IMR-90 (cell line): Measurements from ENCODE around the gene SOCS3. TPM values are rescaled to one million over a fixed set of nuclear protein-coding genes. Genes with fewer than 3 reads are reported as not detected.

Experiments
- ATAC-seq: fragments of 200-7000 bp; cut with Tn5 transposase; 2 replicates; pipeline ENCODE4 v1.9.1; 2020; ENCODE audit warnings: low read depth, mild to moderate bottlenecking, moderate library complexity
- BruUV-seq: library from RNA; stranded (reverse); fragments of 400-500 nt; replicated peaks from 2 replicates; lab custom pipeline; 2021; lab: Mats Ljungman, UMichigan
- CTCF ChIA-PET: fragments of 300-600 bp; formaldehyde crosslinking; extraction: SDS; loops from one replicate; lab custom pipeline; 2021; ENCODE audit warnings: antibody characterized with exemption; lab: Yijun Ruan, JAX
- POLR2A ChIA-PET: fragments of 300-600 bp; sonication (Branson Sonifier 250); formaldehyde crosslinking; loops from one replicate; lab custom pipeline; 2022; ENCODE audit warnings: antibody characterized with exemption; ENCODE audit not compliant: unreplicated experiment; lab: Charles Lee
- DNase-seq: peaks from one replicate; pipeline ENCODE4 v3.0.0; 2013
- H2AFZ ChIP-seq: replicated peaks from 2 replicates; pipeline ENCODE3; 2013; ENCODE audit warnings: low read length, mild to moderate bottlenecking; ENCODE audit not compliant: poor library complexity
- H2AK5ac ChIP-seq: 2 replicates; pipeline ENCODE4 v1.6.1; 2013; ENCODE audit warnings: low read depth, low read length, inconsistent platforms
- H2AK9ac ChIP-seq: replicated peaks from 2 replicates; pipeline ENCODE3; 2013; ENCODE audit warnings: mild to moderate bottlenecking, low read depth, low read length, moderate library complexity; ENCODE audit not compliant: poor library complexity
- H2BK120ac ChIP-seq: 2 replicates; pipeline ENCODE4 v1.6.1; 2013; ENCODE audit warnings: low read depth, low read length, inconsistent platforms
- H2BK15ac ChIP-seq: 3 replicates; pipeline ENCODE4 v1.6.1; 2013; ENCODE audit warnings: low read depth, low read length, inconsistent platforms
- H2BK20ac ChIP-seq: 2 replicates; pipeline ENCODE4 v1.6.1; 2013; ENCODE audit warnings: low read depth, mild to moderate bottlenecking, inconsistent platforms, low read length, moderate library complexity
- H2BK5ac ChIP-seq: 2 replicates; pipeline ENCODE4 v1.6.1; 2013; ENCODE audit warnings: mild to moderate bottlenecking, low read depth, low read length, inconsistent platforms; ENCODE audit not compliant: poor library complexity, severe bottlenecking
- H3K14ac ChIP-seq: replicated peaks from 2 replicates; pipeline ENCODE4 v1.6.1; 2013; ENCODE audit warnings: low read depth, low read length, inconsistent platforms
- H3K18ac ChIP-seq: 2 replicates; pipeline ENCODE4 v1.6.1; 2013; ENCODE audit warnings: low read depth, low read length, control low read depth
- H3K23ac ChIP-seq: 2 replicates; pipeline ENCODE4 v1.6.1; 2013; ENCODE audit warnings: low read depth, low read length, inconsistent platforms
- H3K27ac ChIP-seq: 2 replicates; pipeline ENCODE4 v1.5.1; 2013; ENCODE audit warnings: mild to moderate bottlenecking, control low read depth, low read length; ENCODE audit not compliant: insufficient read depth
- H3K27me3 ChIP-seq: 2 replicates; pipeline ENCODE4 v1.6.1; 2013; ENCODE audit warnings: low read length; ENCODE audit not compliant: control insufficient read depth, insufficient read depth
- H3K36me3 ChIP-seq: 2 replicates; pipeline ENCODE4 v1.6.1; 2013; ENCODE audit warnings: low read length, mixed read lengths; ENCODE audit not compliant: control insufficient read depth, insufficient read depth
- H3K4ac ChIP-seq: 2 replicates; pipeline ENCODE4 v1.6.1; 2013; ENCODE audit warnings: low read depth, low read length, inconsistent platforms
- H3K4me1 ChIP-seq: 2 replicates; pipeline ENCODE4 v1.6.1; 2013; ENCODE audit warnings: low read length, mixed read lengths; ENCODE audit not compliant: control insufficient read depth, insufficient read depth
- H3K4me2 ChIP-seq: 2 replicates; pipeline ENCODE4 v1.6.1; 2013; ENCODE audit warnings: low read depth, mild to moderate bottlenecking, control low read depth, low read length, moderate library complexity
- H3K4me3 ChIP-seq: 2 replicates; pipeline ENCODE4 v1.5.1; 2013; ENCODE audit warnings: low read depth, mild to moderate bottlenecking, control low read depth, low read length, moderate library complexity; ENCODE audit not compliant: insufficient read depth
- H3K56ac ChIP-seq: 2 replicates; pipeline ENCODE4 v1.6.1; 2013; ENCODE audit warnings: low read length, inconsistent platforms; ENCODE audit not compliant: insufficient read depth; ENCODE audit errors: extremely low read depth
- H3K79me1 ChIP-seq, 2 experiments: 2 replicates each; pipeline ENCODE4 v1.6.1; 2013; ENCODE audit warnings: low read length in 2 of 2, inconsistent platforms in 1 of 2, low read depth in 1 of 2
- H3K9ac ChIP-seq: 2 replicates; pipeline ENCODE4 v1.6.1; 2013; ENCODE audit warnings: low read depth, low read length, control low read depth
- H3K9me1 ChIP-seq: 2 replicates; pipeline ENCODE4 v1.6.1; 2013; ENCODE audit warnings: low read length, inconsistent platforms; ENCODE audit not compliant: insufficient read depth
- H3K9me3 ChIP-seq: 2 replicates; pipeline ENCODE4 v1.6.1; 2013; ENCODE audit warnings: low read length; ENCODE audit not compliant: control insufficient read depth, insufficient read depth
- H4K20me1 ChIP-seq: 2 replicates; pipeline ENCODE4 v1.6.1; 2013; ENCODE audit warnings: low read length, inconsistent platforms; ENCODE audit not compliant: insufficient read depth
- H4K5ac ChIP-seq: 2 replicates; pipeline ENCODE4 v1.6.1; 2013; ENCODE audit warnings: mild to moderate bottlenecking, low read depth, low read length, control low read depth
- H4K8ac ChIP-seq, 2 experiments: 2 replicates each; pipeline ENCODE4 v1.6.1; 2013; ENCODE audit warnings: low read depth in 2 of 2, low read length in 2 of 2, control low read depth in 1 of 2, inconsistent platforms in 1 of 2
- H4K91ac ChIP-seq: 2 replicates; pipeline ENCODE4 v1.6.1; 2013; ENCODE audit warnings: low read depth, low read length, inconsistent platforms; ENCODE audit not compliant: insufficient read depth
- CHD1 ChIP-seq: IDR thresholded peaks from 2 replicates; pipeline ENCODE4 v1.6.1; 2012; ENCODE audit warnings: low read depth, low read length, improper control_type of control experiment
- MXI1 ChIP-seq: IDR thresholded peaks from 2 replicates; pipeline ENCODE4 v1.6.1; 2012; ENCODE audit warnings: low read depth, mild to moderate bottlenecking, low read length, moderate library complexity, borderline replicate concordance
- WGBS, 2 experiments: methylation state at CpG; one replicate each; pipeline versions ENCODE4 v1.1.5 to v1.1.7; 2013; ENCODE audit warnings: missing lambda C conversion rate in 2 of 2; ENCODE audit not compliant: insufficient read length in 1 of 2; ENCODE audit errors: extremely low coverage in 2 of 2; 5-methylcytosine and 5-hydroxymethylcytosine counted together
- dilution Hi-C: fragments of 300-500 bp; cut with HindIII; formaldehyde crosslinking; loops from one replicate; pipeline ENCODE4 v1.14.3; 2018; ENCODE audit warnings: low sequenced_read_pairs; ENCODE audit not compliant: unreplicated experiment
- in situ Hi-C: fragments of 300-500 bp; cut with MboI; formaldehyde crosslinking; loops from 3 replicates; pipeline ENCODE4 v1.14.3; 2019; ENCODE audit warnings: low sequenced_read_pairs, inconsistent platforms, mixed read lengths
- intact Hi-C: fragments of 100-400 bp; cut with micrococcal nuclease; formaldehyde crosslinking; loops from 2 replicates; pipeline ENCODE4 v1.10.0; 2022
- polyA plus RNA-seq, 3 experiments: library from polyadenylated mRNA; depleted of rRNA; stranded (reverse); fragments of >200 nt; gene quantifications; 2 replicates each; pipeline ENCODE4 v1.2.3, GENCODE V29; 2012; ENCODE audit warnings: low replicate concordance in 1 of 3
- total RNA-seq: library from RNA; depleted of rRNA; stranded (reverse); fragments of >200 nt; gene quantifications from 2 replicates; pipeline ENCODE4 v1.2.3, GENCODE V29; 2012
- TF ChIP-seq, protein P1 (sequence below): fragments of 150-350 bp; IDR thresholded peaks from 2 replicates; pipeline ENCODE4 v1.6.1; 2016; ENCODE audit warnings: low read depth, mild to moderate bottlenecking, low read length, moderate library complexity, borderline replicate concordance

The SOCS3 gene
- total and polyA plus RNA-seq, 2 of the 4 experiments (the other 2 are of a cell fraction) = 19.2 to 19.9 TPM

DNA sequence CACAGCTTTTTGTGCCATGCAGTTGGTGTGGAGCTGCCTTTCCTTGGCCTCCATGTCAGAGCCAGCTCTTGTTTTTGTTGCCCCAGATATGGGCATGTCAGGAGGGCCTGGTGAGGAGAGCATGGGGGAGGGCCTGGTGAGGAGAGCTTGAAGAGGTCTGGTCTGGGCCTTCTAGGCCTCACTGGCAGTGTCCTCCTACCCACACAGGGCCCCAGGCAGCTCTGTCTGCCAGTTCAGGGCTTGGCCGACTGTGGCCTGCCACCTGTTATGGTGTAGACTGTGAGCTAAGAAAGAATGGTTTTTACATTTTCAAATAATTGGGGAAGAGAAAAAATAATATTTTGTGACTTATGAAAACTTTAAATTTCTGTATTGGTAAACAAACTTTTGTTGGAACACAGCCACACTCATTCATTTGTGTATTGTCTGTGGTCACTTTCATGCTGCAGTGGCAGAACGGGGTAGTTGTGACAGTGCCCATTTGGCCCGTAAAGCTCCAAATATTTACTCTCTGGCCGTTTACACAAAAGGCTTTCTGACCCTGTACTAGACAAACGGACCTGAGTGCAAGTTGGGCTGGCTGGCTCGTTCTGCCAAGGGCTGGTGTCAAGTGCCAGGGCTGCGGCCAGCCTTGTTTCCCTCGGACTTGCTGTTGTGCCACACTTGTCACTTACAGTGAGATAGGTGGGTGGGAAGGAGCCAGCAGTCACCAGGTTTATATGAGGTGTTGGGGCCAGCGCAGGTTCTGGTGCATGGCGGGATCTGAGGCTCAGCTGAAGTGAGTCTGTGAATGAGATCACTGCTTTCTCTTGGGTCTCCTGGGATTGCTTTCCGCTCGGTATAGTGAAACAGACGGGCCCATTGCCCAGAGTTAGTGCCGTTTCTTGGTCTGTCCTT is 36.8 kb upstream of the SOCS3 start:
- WGBS, 2 experiments = 81% methylated on average over 6 of the region's 14 CpGs; no CpG with 5 or more reads in 1 of the 2 experiments
- H2AK5ac ChIP-seq = peak overlapping the region; percentile 30; the same call in 1 of the 2 replicates
- in situ Hi-C loops = no loop called here
- H3K4ac ChIP-seq = peak overlapping the region; percentile 30; the same call in 1 of the 2 replicates
- H2BK15ac ChIP-seq = no peak overlapping the region
- H4K8ac ChIP-seq = no peak overlapping the region
- H3K9ac ChIP-seq = no peak overlapping the region
- H3K4me3 ChIP-seq = no peak overlapping the region
- ChIA-PET POLR2A (no interaction called here), CTCF (interaction anchor here (0.7 to 1.0 kb wide), 2 partner anchors 9 to 25 kb away, joined by 3 read pairs; no protein-coding TSS in a partner anchor)
- peak overlapping the region; percentile 40; the same call in 1 of the 2 replicates for H3K14ac ChIP-seq
- DNase-seq = no peak
- ATAC-seq = no peak
- H3K27ac ChIP-seq = no peak overlapping the region; the same call in 1 of the 2 replicates
- peak overlapping the region; percentile 48 for H2AK9ac ChIP-seq
- BruUV-seq = no TSS peak
- dilution Hi-C loops = no loop called here
- H2BK120ac ChIP-seq = no peak overlapping the region
- no peaks in the 10 kb centered on the region for H3K27me3 ChIP-seq
- peaks cover 52 to 89% of the 10 kb centered on the region in 2 experiments for H3K79me1 ChIP-seq
- H3K4me1 ChIP-seq = peaks cover 17% of the 10 kb centered on the region
- H2AFZ ChIP-seq = no peak overlapping the region
- peaks cover 57% of the 10 kb centered on the region for H3K36me3 ChIP-seq
- H2BK20ac ChIP-seq = 0 out of 2 replicates have a peak overlapping the region, but pooled peaks have one; percentile 25
- TF ChIP-seq, protein P1, sequence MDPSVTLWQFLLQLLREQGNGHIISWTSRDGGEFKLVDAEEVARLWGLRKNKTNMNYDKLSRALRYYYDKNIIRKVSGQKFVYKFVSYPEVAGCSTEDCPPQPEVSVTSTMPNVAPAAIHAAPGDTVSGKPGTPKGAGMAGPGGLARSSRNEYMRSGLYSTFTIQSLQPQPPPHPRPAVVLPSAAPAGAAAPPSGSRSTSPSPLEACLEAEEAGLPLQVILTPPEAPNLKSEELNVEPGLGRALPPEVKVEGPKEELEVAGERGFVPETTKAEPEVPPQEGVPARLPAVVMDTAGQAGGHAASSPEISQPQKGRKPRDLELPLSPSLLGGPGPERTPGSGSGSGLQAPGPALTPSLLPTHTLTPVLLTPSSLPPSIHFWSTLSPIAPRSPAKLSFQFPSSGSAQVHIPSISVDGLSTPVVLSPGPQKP = no peak
- TF ChIP-seq CHD1 (no peak), MXI1 (no peak)
- no peak overlapping the region for H3K18ac ChIP-seq
- no peaks in the 10 kb centered on the region for H3K9me3 ChIP-seq
- intact Hi-C loops = no loop called here
- peaks cover 38% of the 10 kb centered on the region for H4K20me1 ChIP-seq
- H3K56ac ChIP-seq = no peak overlapping the region
- no peak overlapping the region for H3K4me2 ChIP-seq
- H4K5ac ChIP-seq = no peak overlapping the region
- H3K23ac ChIP-seq = peak overlapping the region; percentile 56; the same call in 1 of the 2 replicates
- no peak overlapping the region for H4K91ac ChIP-seq
- peaks cover 48% of the 10 kb centered on the region for H3K9me1 ChIP-seq
- no peak overlapping the region for H2BK5ac ChIP-seq
